H9 (cell line): ENCODE data around the gene TRMT112. TPM values are rescaled to one million over a fixed set of nuclear protein-coding genes. Genes with fewer than 3 reads are reported as not detected.
A peak's percentile ranks its signal among the peaks of the same experiment; 100 is the strongest.

ENCODE experiments used
- DNase-seq: peaks from one replicate; pipeline ENCODE4 v3.0.0-alpha.2; 2017
- H2AFZ ChIP-seq: one replicate; pipeline ENCODE4 v1.6.1; 2013; ENCODE audit warnings: mild to moderate bottlenecking, low read length, control low read depth, moderate library complexity
- H2AK5ac ChIP-seq: 2 replicates; pipeline ENCODE4 v1.6.1; 2013; ENCODE audit warnings: low read length, control low read depth, mixed read lengths; ENCODE audit not compliant: insufficient read length
- H2BK120ac ChIP-seq: one replicate; pipeline ENCODE4 v1.6.1; 2013; ENCODE audit warnings: low read depth, mild to moderate bottlenecking, low read length, control low read depth, inconsistent platforms; ENCODE audit not compliant: poor library complexity, severe bottlenecking
- H2BK12ac ChIP-seq: 2 replicates; pipeline ENCODE4 v1.6.1; 2013; ENCODE audit warnings: low read length, control low read depth, mixed read lengths, low read depth; ENCODE audit not compliant: insufficient read length
- H2BK15ac ChIP-seq: 2 replicates; pipeline ENCODE4 v1.6.1; 2013; ENCODE audit warnings: low read depth, low read length, control low read depth
- H2BK20ac ChIP-seq: one replicate; pipeline ENCODE4 v1.6.1; 2013; ENCODE audit warnings: low read depth, mild to moderate bottlenecking, low read length, control low read depth, inconsistent platforms; ENCODE audit not compliant: poor library complexity, severe bottlenecking
- H2BK5ac ChIP-seq: 2 replicates; pipeline ENCODE4 v1.6.1; 2013; ENCODE audit warnings: low read length, control low read depth, mixed read lengths; ENCODE audit not compliant: insufficient read length
- H3K14ac ChIP-seq: 2 replicates; pipeline ENCODE4 v1.6.1; 2013; ENCODE audit warnings: low read length, control low read depth; ENCODE audit not compliant: insufficient read depth
- H3K18ac ChIP-seq: 2 replicates; pipeline ENCODE4 v1.6.1; 2013; ENCODE audit warnings: low read depth, mild to moderate bottlenecking, mixed read lengths, low read length, control low read depth; ENCODE audit not compliant: insufficient read length
- H3K23ac ChIP-seq: 2 replicates; pipeline ENCODE4 v1.6.1; 2013; ENCODE audit warnings: low read length, control low read depth, mixed read lengths, low read depth; ENCODE audit not compliant: insufficient read length
- H3K23me2 ChIP-seq: 2 replicates; pipeline ENCODE4 v1.6.1; 2013; ENCODE audit warnings: low read depth, mild to moderate bottlenecking, mixed read lengths, low read length, control low read depth; ENCODE audit not compliant: insufficient read length, poor library complexity, severe bottlenecking
- H3K27ac ChIP-seq: 2 replicates; pipeline ENCODE4 v1.5.1; 2013; ENCODE audit warnings: low read length, control low read depth, mixed read lengths, low read depth; ENCODE audit not compliant: insufficient read length
- H3K27me3 ChIP-seq: 2 replicates; pipeline ENCODE4 v1.6.1; 2013; ENCODE audit warnings: low read length, control low read depth, inconsistent platforms; ENCODE audit not compliant: insufficient read depth
- H3K4ac ChIP-seq: 2 replicates; pipeline ENCODE4 v1.6.1; 2013; ENCODE audit warnings: low read depth, mild to moderate bottlenecking, control low read depth, inconsistent platforms, low read length, moderate library complexity
- H3K4me1 ChIP-seq: 2 replicates; pipeline ENCODE4 v1.6.1; 2013; ENCODE audit warnings: low read length, control low read depth, inconsistent platforms; ENCODE audit not compliant: insufficient read depth
- H3K4me2 ChIP-seq: 2 replicates; pipeline ENCODE4 v1.6.1; 2013; ENCODE audit warnings: low read length, control low read depth, mixed read lengths; ENCODE audit not compliant: insufficient read length, insufficient read depth
- H3K56ac ChIP-seq: 2 replicates; pipeline ENCODE4 v1.6.1; 2013; ENCODE audit warnings: low read depth, mild to moderate bottlenecking, mixed read lengths, low read length, control low read depth; ENCODE audit not compliant: insufficient read length
- H3K79me1 ChIP-seq: 2 replicates; pipeline ENCODE4 v1.6.1; 2013; ENCODE audit warnings: low read depth, mild to moderate bottlenecking, moderate library complexity, low read length, control low read depth, inconsistent platforms; ENCODE audit not compliant: insufficient read depth, poor library complexity, severe bottlenecking
- H3K79me2 ChIP-seq: 2 replicates; pipeline ENCODE4 v1.6.1; 2013; ENCODE audit warnings: low read length, control low read depth, inconsistent platforms; ENCODE audit not compliant: insufficient read depth
- H3K9ac ChIP-seq: 2 replicates; pipeline ENCODE4 v1.6.1; 2013; ENCODE audit warnings: low read length, control low read depth, mixed read lengths; ENCODE audit not compliant: insufficient read length; ENCODE audit errors: extremely low read depth
- H3K9me3 ChIP-seq: one replicate; pipeline ENCODE4 v1.6.1; 2013; ENCODE audit warnings: low read depth, low read length, inconsistent platforms; ENCODE audit not compliant: control insufficient read depth
- H3T11ph ChIP-seq: one replicate; pipeline ENCODE4 v1.6.1; 2013; ENCODE audit warnings: mild to moderate bottlenecking, low read length, control low read depth, inconsistent platforms
- H4K20me1 ChIP-seq: one replicate; pipeline ENCODE4 v1.6.1; 2013; ENCODE audit not compliant: control insufficient read depth, insufficient read length, insufficient read depth
- H4K5ac ChIP-seq: 2 replicates; pipeline ENCODE4 v1.6.1; 2013; ENCODE audit warnings: low read depth, mild to moderate bottlenecking, mixed read lengths, low read length, control low read depth; ENCODE audit not compliant: insufficient read length
- H4K8ac ChIP-seq: replicated peaks from 2 replicates; pipeline ENCODE4 v1.6.1; 2013; ENCODE audit warnings: low read length, control low read depth, mixed read lengths, low read depth; ENCODE audit not compliant: insufficient read length
- H4K91ac ChIP-seq: 2 replicates; pipeline ENCODE4 v1.6.1; 2013; ENCODE audit warnings: low read depth, mild to moderate bottlenecking, moderate library complexity, mixed read lengths, low read length, control low read depth; ENCODE audit not compliant: insufficient read length
- H3K27ac Mint-ChIP-seq, 3 experiments: 2 replicates in 2 of 3; 3 replicates in 1 of 3; pipeline ENCODE4 v1.8.0; 2020 to 2021; ENCODE audit warnings: mixed read lengths in 3 of 3, mild to moderate bottlenecking in 1 of 3, moderate library complexity in 1 of 3
- H3K27me3 Mint-ChIP-seq: 2 replicates; pipeline ENCODE4 v1.8.0; 2021; ENCODE audit warnings: low read depth, mild to moderate bottlenecking, moderate library complexity, mixed read lengths
- H3K36me3 Mint-ChIP-seq, 3 experiments: 2 replicates in 2 of 3; 3 replicates in 1 of 3; pipeline ENCODE4 v1.8.0; 2020 to 2021; ENCODE audit warnings: low read depth in 3 of 3, mixed read lengths in 3 of 3; ENCODE audit not compliant: insufficient read depth in 1 of 3
- H3K4me1 Mint-ChIP-seq, 2 experiments: 2 replicates each; pipeline ENCODE4 v1.8.0; 2020; ENCODE audit warnings: mixed read lengths in 2 of 2
- H3K4me3 Mint-ChIP-seq, 2 experiments: 2 replicates in 1 of 2; 3 replicates in 1 of 2; pipeline ENCODE4 v1.8.0; 2020 to 2021; ENCODE audit warnings: mild to moderate bottlenecking in 2 of 2, mixed read lengths in 2 of 2, moderate library complexity in 1 of 2
- H3K9me3 Mint-ChIP-seq, 2 experiments: 2 replicates in 1 of 2; 3 replicates in 1 of 2; pipeline ENCODE4 v1.8.0; 2020; ENCODE audit warnings: mild to moderate bottlenecking in 2 of 2, mixed read lengths in 2 of 2, moderate library complexity in 1 of 2
- CTCF ChIP-seq: fragments of 200-600 bp; sonication (generic); conservative IDR thresholded peaks from 3 replicates; pipeline ENCODE4 v1.8.0; 2021; ENCODE audit warnings: antibody characterized with exemption, mild to moderate bottlenecking
- WGBS: extraction: QIAGEN DNeasy Blood & Tissue Kit; methylation state at CpG from one replicate; pipeline ENCODE4 v1.1.7; 2013; ENCODE audit warnings: missing lambda C conversion rate, low lambda C conversion rate, mixed read lengths; ENCODE audit not compliant: insufficient read length; ENCODE audit errors: extremely low coverage; 5-methylcytosine and 5-hydroxymethylcytosine counted together
- total RNA-seq: library from RNA; stranded (reverse); gene quantifications from 2 replicates; pipeline ENCODE4 v1.2.1, GENCODE V29; 2021

TRMT112 gene
- total RNA-seq, 1 experiment from 2014 or later: 315 TPM

GRCh38 chr11:64321533-64321932 is 4.2 kb upstream of the TRMT112 start:
- Histone ChIP-seq H2BK12ac (no peak overlapping the region), H3K79me2 (no peaks in the 10 kb centered on the region), H3K23ac (no peak overlapping the region), H4K8ac (no peak overlapping the region), H3K23me2 (peaks cover 3% of the 10 kb centered on the region), H3T11ph (no peak overlapping the region), H3K14ac (no peak overlapping the region), H2AFZ (no peak overlapping the region), H3K9ac (no peak overlapping the region), H2AK5ac (no peak overlapping the region), H3K27me3 (no peaks in the 10 kb centered on the region), H4K91ac (no peak overlapping the region), H3K9me3 (no peaks in the 10 kb centered on the region), H2BK20ac (no peak overlapping the region), H3K79me1 (no peaks in the 10 kb centered on the region), H2BK120ac (no peak overlapping the region), H2BK15ac (no peak overlapping the region), H3K4me1 (no peaks in the 10 kb centered on the region; the same call in 1 of the 2 replicates), H4K5ac (no peak overlapping the region), H2BK5ac (no peak overlapping the region), H3K18ac (no peak overlapping the region), H3K27ac (no peak overlapping the region), H4K20me1 (peaks cover 2% of the 10 kb centered on the region), H3K4ac (no peak overlapping the region), H3K56ac (no peak overlapping the region), H3K4me2 (no peak overlapping the region)
- WGBS: no CpG with 5 or more reads among the region's 5 CpGs
- no peak for TF ChIP-seq CTCF
- peaks cover 24 to 31% of the 10 kb centered on the region in 2 experiments for H3K4me1 Mint-ChIP-seq
- H3K27me3 Mint-ChIP-seq: no peaks in the 10 kb centered on the region
- no peak for DNase-seq
- H3K4me3 Mint-ChIP-seq: no peak overlapping the region
- H3K27ac Mint-ChIP-seq: peak overlapping the region in 1 of 3 experiments; percentile 13; a peak in 2 of 7 replicates
- no peaks in the 10 kb centered on the region for H3K9me3 Mint-ChIP-seq
- H3K36me3 Mint-ChIP-seq: peaks cover 14 to 28% (median 27%) of the 10 kb centered on the region in 3 experiments; a peak in 6 of 7 replicates
